ENCODE data around the gene KDM3A.
A peak's percentile ranks its signal among the peaks of the same experiment; 100 is the strongest.

KDM3A gene

GRCh38 chr2:86440631-86441391, at the start of gene KDM3A:
Gene KDM3A, plus strand, starts transcription at chr2:86441371. Its CDS starts 677 bp downstream, at chr2:86442048.
- peak; percentile 88 to 99 (median 96) for DNase-seq

- DNase-seq: no peak
These were observed 48.2 kb upstream of the KDM3A start for GRCh38 chr2:86392873-86393518.

GRCh38 chr2:86393521-86394491, 47.4 kb upstream of the KDM3A start:
- DNase-seq: no peak

GRCh38 chr2:86396291-86396785, 44.8 kb upstream of the KDM3A start:
- DNase-seq: peak in 11 of 14 donors; percentile 6 to 65 (median 49)

- no peak for DNase-seq
These were observed 43.2 kb upstream of the KDM3A start for GRCh38 chr2:86397986-86398385.

GRCh38 chr2:86398500-86399474, 42.4 kb upstream of the KDM3A start:
- DNase-seq: no peak

GRCh38 chr2:86400321-86400720, 40.9 kb upstream of the KDM3A start:
- DNase-seq: no peak

GRCh38 chr2:86410581-86410980, 30.6 kb upstream of the KDM3A start:
- DNase-seq: no peak

GRCh38 chr2:86411396-86411795, 29.8 kb upstream of the KDM3A start:
- no peak for DNase-seq

- no peak for DNase-seq
These were observed 29.2 kb upstream of the KDM3A start for GRCh38 chr2:86412007-86412406.

- no peak for DNase-seq
These were observed 27.7 kb upstream of the KDM3A start for GRCh38 chr2:86413296-86414094.

GRCh38 chr2:86414996-86415395, 26.2 kb upstream of the KDM3A start:
- DNase-seq: no peak

GRCh38 chr2:86416146-86416545, 25.0 kb upstream of the KDM3A start:
- peak in 4 of 14 donors; percentile 5 to 15 (median 9) for DNase-seq

GRCh38 chr2:86417961-86418360, 23.2 kb upstream of the KDM3A start:
- no peak for DNase-seq

GRCh38 chr2:86420913-86421312, 20.3 kb upstream of the KDM3A start:
- no peak for DNase-seq

GRCh38 chr2:86426271-86426670, 14.9 kb upstream of the KDM3A start:
- DNase-seq: no peak

- no peak for DNase-seq
These were observed 11.8 kb upstream of the KDM3A start for GRCh38 chr2:86429335-86429734.

- no peak for DNase-seq
These were observed 10.8 kb upstream of the KDM3A start for GRCh38 chr2:86430368-86430767.

GRCh38 chr2:86433137-86433536, 8.0 kb upstream of the KDM3A start:
- no peak for DNase-seq

- DNase-seq: no peak
These were observed 6.9 kb upstream of the KDM3A start for GRCh38 chr2:86434290-86434689.

GRCh38 chr2:86435531-86435930, 5.6 kb upstream of the KDM3A start:
- no peak for DNase-seq
